Gastroesophageal sphincter (tissue), 3 donors: Measurements from ENCODE around the gene LARGE1.

Experiments used
- CTCF ChIP-seq, 4 experiments: fragments of 200-600 bp in 2 of 4; fragments of 450-650 bp in 2 of 4; sonication (generic) in 1 of 4; IDR thresholded peaks; one replicate each; pipeline ENCODE4 v1.5.1; 2017 to 2019; ENCODE audit warnings: antibody characterized with exemption in 4 of 4, mild to moderate bottlenecking in 2 of 4, moderate library complexity in 2 of 4
- EP300 ChIP-seq: sonication (generic); formaldehyde crosslinking; IDR thresholded peaks from one replicate; pipeline ENCODE4 v1.6.1; 2017; ENCODE audit warnings: antibody characterized with exemption, mild to moderate bottlenecking
- POLR2A ChIP-seq, 2 donors: fragments of 450-650 bp; IDR thresholded peaks; one replicate each; pipeline ENCODE4 v1.6.1; 2017; ENCODE audit warnings: antibody characterized with exemption in 2 of 2, mild to moderate bottlenecking in 2 of 2, moderate library complexity in 1 of 2
- POLR2AphosphoS5 ChIP-seq: sonication (generic); formaldehyde crosslinking; IDR thresholded peaks from one replicate; pipeline ENCODE4 v1.6.1; 2017; ENCODE audit warnings: antibody characterized with exemption

GRCh38 chr22:33504941-33505625 lies 415.2 kb downstream of the LARGE1 start:
- TF ChIP-seq CTCF (IDR thresholded peaks at IDR 0.05) (no peak), POLR2A (IDR thresholded peaks at IDR 0.05) (no peak), POLR2AphosphoS5 (no peak), EP300 (no peak)
